Measurements from ENCODE around the gene RPS23. TPM values are rescaled to one million over a fixed set of nuclear protein-coding genes. Genes with fewer than 3 reads are reported as not detected.

Gene RPS23
- total RNA-seq, 2 experiments from 2014 or later: 2,952 to 3,790 TPM

- H3K27ac ChIP-seq (ENCODE audit: low read depth, low read length, poor library complexity, severe bottlenecking): no peak overlapping the region
- H3K4me1 ChIP-seq (ENCODE audit: insufficient read depth, low read length, poor library complexity, severe bottlenecking): no peaks in the 10 kb centered on the region
- TF ChIP-seq EZH2phosphoT487 (IDR thresholded peaks at IDR 0.05; ENCODE audit: borderline replicate concordance, low read depth, low read length) (no peak), CTCF (conservative IDR thresholded peaks at IDR 0.05; ENCODE audit: low read length) (peak; percentile 85)
- H3K9me3 ChIP-seq (ENCODE audit: low read length): no peaks in the 10 kb centered on the region
- H3K36me3 ChIP-seq (ENCODE audit: insufficient read depth, low read length): no peaks in the 10 kb centered on the region
- ChIA-PET CTCF (ENCODE audit: unreplicated experiment) (no interaction called here), POLR2A (interaction anchor here (0.6 to 1.2 kb wide), 5 partner anchors 11 to 1658 kb away, joined by 3 to 9 read pairs (median 4); partner anchors contain the start of gene RPS23)
- intact Hi-C loops (cut with micrococcal nuclease; ENCODE audit: unreplicated experiment): no loop called here
- DNase-seq (ENCODE audit: low spot score): peak; percentile 41
- no peaks in the 10 kb centered on the region for H3K9me2 ChIP-seq (ENCODE audit: insufficient read depth, low read length)
- no peak overlapping the region for H2AFZ ChIP-seq (ENCODE audit: low read length)
- no peak overlapping the region for H3K4me3 ChIP-seq (ENCODE audit: low read depth, low read length, poor library complexity, severe bottlenecking)
- no TSS peak for BruUV-seq (replicated peaks)
- H3K4me2 ChIP-seq (ENCODE audit: low read length): no peak overlapping the region
- no peaks in the 10 kb centered on the region for H3K79me2 ChIP-seq (ENCODE audit: insufficient read depth, low read depth, low read length)
- H4K20me1 ChIP-seq (ENCODE audit: insufficient read depth, low read length): no peaks in the 10 kb centered on the region
Measured at GRCh38 chr5:82259172-82259800, 18.9 kb downstream of the RPS23 start.

GRCh38 chr5:82257729-82258128, 20.4 kb downstream of the RPS23 start:
- Histone ChIP-seq H3K36me3 (ENCODE audit: insufficient read depth, low read length) (no peaks in the 10 kb centered on the region), H2AFZ (ENCODE audit: low read length) (no peak overlapping the region), H4K20me1 (ENCODE audit: insufficient read depth, low read length) (no peaks in the 10 kb centered on the region), H3K4me3 (ENCODE audit: low read depth, low read length, poor library complexity, severe bottlenecking) (no peak overlapping the region), H3K9me3 (ENCODE audit: low read length) (no peaks in the 10 kb centered on the region), H3K27ac (ENCODE audit: low read depth, low read length, poor library complexity, severe bottlenecking) (no peak overlapping the region), H3K4me1 (ENCODE audit: insufficient read depth, low read length, poor library complexity, severe bottlenecking) (no peaks in the 10 kb centered on the region), H3K9me2 (ENCODE audit: insufficient read depth, low read length) (no peaks in the 10 kb centered on the region), H3K4me2 (ENCODE audit: low read length) (no peak overlapping the region), H3K79me2 (ENCODE audit: insufficient read depth, low read depth, low read length) (no peaks in the 10 kb centered on the region)
- intact Hi-C loops (cut with micrococcal nuclease; ENCODE audit: unreplicated experiment): no loop called here
- no peak for TF ChIP-seq CTCF (conservative IDR thresholded peaks at IDR 0.05; ENCODE audit: low read length)
- TF ChIP-seq EZH2phosphoT487 (IDR thresholded peaks at IDR 0.05; ENCODE audit: borderline replicate concordance, low read depth, low read length): no peak
- BruUV-seq (replicated peaks): no TSS peak
- POLR2A ChIA-PET: interaction anchor here (0.6 to 1.2 kb wide), 4 partner anchors 10 to 162 kb away, joined by 3 to 9 read pairs (median 4); no protein-coding TSS in a partner anchor
- CTCF ChIA-PET (ENCODE audit: unreplicated experiment): interaction anchor here (0.8 kb wide), 1 partner anchor 84 kb away, joined by 3 read pairs; no protein-coding TSS in a partner anchor
- no peak for DNase-seq (ENCODE audit: low spot score)

- no peak for DNase-seq (ENCODE audit: low spot score)
- Histone ChIP-seq H3K9me2 (ENCODE audit: insufficient read depth, low read length) (no peaks in the 10 kb centered on the region), H2AFZ (ENCODE audit: low read length) (no peak overlapping the region), H3K4me1 (ENCODE audit: insufficient read depth, low read length, poor library complexity, severe bottlenecking) (no peaks in the 10 kb centered on the region), H3K27ac (ENCODE audit: low read depth, low read length, poor library complexity, severe bottlenecking) (no peak overlapping the region), H3K9me3 (ENCODE audit: low read length) (no peaks in the 10 kb centered on the region), H3K36me3 (ENCODE audit: insufficient read depth, low read length) (no peaks in the 10 kb centered on the region), H3K4me3 (ENCODE audit: low read depth, low read length, poor library complexity, severe bottlenecking) (no peak overlapping the region), H3K79me2 (ENCODE audit: insufficient read depth, low read depth, low read length) (no peaks in the 10 kb centered on the region), H3K4me2 (ENCODE audit: low read length) (no peak overlapping the region), H4K20me1 (ENCODE audit: insufficient read depth, low read length) (no peaks in the 10 kb centered on the region)
- POLR2A ChIA-PET: interaction anchor here (1.2 kb wide), 1 partner anchor 10 kb away, joined by 4 read pairs; no protein-coding TSS in a partner anchor
- intact Hi-C loops (cut with micrococcal nuclease; ENCODE audit: unreplicated experiment): no loop called here
- no TSS peak for BruUV-seq (replicated peaks)
- CTCF ChIA-PET (ENCODE audit: unreplicated experiment): interaction anchor here (0.8 kb wide), 1 partner anchor 83 kb away, joined by 3 read pairs; no protein-coding TSS in a partner anchor
- TF ChIP-seq EZH2phosphoT487 (IDR thresholded peaks at IDR 0.05; ENCODE audit: borderline replicate concordance, low read depth, low read length): no peak
- no peak for TF ChIP-seq CTCF (conservative IDR thresholded peaks at IDR 0.05; ENCODE audit: low read length)
Measured at GRCh38 chr5:82257247-82257646, 20.9 kb downstream of the RPS23 start.
